ENCODE results near the gene TXNDC11.

TXNDC11 gene

DNA sequence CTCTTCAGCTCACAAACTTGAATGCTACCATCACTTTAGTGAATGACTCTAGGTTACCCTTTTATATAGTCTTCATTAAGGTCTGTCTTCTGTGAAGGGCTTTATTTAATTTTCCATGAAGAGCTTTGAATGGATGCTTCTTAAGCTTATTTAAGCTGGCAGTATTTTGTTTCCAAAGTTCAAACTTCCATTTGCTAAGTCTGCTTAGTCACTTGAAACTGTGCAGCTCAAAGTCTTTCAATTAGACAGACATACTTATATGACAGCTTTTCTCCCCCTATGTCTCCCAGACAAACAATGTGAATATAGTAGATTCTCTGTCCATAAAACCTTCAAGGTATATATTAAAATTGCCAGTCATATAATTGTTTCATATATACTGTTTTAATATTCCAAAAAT is 23.5 kb downstream of the TXNDC11 start:
- no peak for DNase-seq

- DNase-seq: no peak
These were observed 24.8 kb downstream of the TXNDC11 start for GRCh38 chr16:11717811-11718210.

GRCh38 chr16:11716336-11716735 is 26.3 kb downstream of the TXNDC11 start:
- DNase-seq: no peak

GRCh38 chr16:11715246-11715947 is 27.3 kb downstream of the TXNDC11 start:
- DNase-seq: no peak

DNA sequence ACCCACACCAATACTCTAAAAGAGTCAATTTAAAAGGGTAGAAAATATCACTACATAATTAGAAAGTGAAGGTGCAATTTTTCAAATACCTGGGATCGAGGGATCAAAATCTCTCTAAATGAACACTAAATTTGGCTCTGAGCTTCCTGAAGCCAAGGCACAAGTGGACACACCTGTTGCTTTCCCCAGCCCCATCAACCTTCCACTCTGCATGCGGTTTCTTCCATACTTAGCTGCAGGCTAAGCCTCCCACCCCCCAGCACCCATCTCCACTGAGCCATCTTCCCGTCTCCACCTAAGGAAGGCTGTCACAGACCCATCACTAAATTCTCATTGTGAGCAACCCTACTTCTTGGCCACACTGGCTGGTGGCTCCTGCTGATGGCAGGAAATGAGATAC is 30.5 kb downstream of the TXNDC11 start:
- DNase-seq: no peak

- DNase-seq: no peak
These were observed 31.0 kb downstream of the TXNDC11 start for GRCh38 chr16:11711662-11712061.

GRCh38 chr16:11708421-11708820 is 34.2 kb downstream of the TXNDC11 start:
- no peak for DNase-seq

GRCh38 chr16:11707679-11708197 is 34.9 kb downstream of the TXNDC11 start:
- DNase-seq: no peak

DNA sequence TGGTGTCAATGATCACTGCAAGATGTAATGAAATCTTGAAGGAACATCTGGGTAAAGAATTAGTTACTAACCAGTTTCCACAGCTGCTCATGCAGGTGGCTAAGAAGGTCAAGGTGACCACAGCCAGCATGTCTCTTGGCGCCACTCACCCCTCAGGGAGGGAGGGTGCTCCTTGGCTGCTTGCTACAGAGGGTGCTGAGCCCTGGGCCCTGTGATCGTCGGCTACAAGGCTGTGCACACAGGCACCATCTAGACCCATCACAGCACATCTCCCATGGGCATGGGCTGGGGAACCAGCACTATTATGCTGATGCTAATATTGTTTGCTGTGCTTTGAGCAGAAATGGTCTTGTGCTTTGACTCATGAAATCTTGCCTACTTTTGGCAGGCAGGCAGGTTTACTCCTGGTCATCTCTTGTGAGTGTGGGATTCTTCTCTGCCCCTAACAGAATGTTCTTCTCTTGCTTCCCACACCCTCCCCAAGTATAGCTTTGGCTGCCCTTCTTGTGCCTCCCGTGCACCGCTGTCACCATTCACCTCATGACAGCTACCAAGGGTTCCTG is 36.4 kb downstream of the TXNDC11 start:
- DNase-seq: no peak

- no peak for DNase-seq
These were observed 37.2 kb downstream of the TXNDC11 start for GRCh38 chr16:11705311-11706025.

GRCh38 chr16:11700264-11701029 is 42.2 kb downstream of the TXNDC11 start:
- DNase-seq: no peak

DNA sequence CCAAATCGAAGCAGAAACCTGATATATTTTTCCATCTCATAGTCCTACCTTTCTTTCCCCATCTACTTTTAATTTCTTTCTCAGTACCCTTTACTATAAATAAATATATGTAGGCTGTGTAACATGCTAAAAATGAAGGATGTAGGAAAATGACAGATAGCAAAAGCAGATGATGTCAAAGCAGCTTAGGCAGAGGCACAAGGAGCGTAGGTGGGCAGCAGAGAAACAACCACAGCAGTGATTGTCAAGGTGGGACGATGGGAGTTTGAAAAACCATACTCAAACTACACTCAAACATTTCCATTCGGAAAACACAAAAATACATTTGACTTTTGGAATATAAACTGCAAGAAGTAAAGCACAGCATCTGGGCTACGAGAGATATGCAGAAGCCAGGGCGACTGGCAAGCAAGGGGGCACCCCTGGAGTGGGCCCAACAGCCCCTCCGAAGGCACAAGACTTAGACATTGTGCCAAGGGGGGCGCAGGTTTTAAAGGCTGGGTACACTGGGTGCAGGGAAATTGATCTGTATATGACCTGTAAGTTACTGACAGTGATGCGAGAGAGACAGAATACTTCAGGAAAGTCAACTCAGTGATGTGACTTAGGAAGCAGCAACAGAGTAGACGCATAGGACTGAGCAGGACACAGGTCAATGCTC is 43.3 kb downstream of the TXNDC11 start:
- no peak for DNase-seq

DNA sequence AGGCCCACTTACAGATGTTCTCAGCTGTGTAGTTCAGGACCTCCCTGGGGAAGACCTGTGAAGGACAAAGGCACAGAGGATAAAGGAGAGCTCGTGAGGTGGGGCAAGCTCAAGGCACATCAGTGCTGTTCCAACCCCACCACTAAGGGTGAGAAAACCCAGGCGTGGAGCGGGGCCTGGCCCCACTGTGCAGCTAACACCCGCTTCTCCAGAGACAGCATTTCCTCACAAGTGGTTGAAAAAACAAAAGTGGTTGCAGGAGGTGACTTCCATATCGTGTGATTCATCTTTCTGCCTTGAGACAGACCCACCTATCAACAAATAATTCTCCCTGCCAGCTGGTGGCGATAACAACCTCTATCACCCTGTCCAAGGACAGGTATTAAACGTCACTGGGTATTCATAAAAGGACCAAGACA is 44.4 kb downstream of the TXNDC11 start:
- no peak for DNase-seq

DNA sequence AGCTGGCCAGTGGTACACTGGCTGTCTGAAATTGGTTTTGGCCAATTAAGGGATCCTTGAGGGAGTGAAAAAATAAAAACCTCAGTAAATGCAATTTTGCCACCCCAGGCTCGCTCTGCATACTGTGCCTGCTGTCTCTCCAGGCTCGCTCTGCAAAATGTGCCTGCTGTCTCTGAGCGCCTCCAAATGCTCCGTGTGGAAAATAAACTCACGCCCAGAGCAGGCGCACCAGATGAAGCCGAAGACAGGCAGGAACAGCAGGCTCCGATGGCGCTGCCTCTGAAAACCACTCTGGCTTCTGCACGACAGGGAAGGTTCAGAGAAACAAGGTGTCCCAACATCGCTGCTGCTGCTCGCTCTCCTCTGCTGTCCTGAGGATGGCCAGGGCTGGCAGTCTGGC is 45.3 kb downstream of the TXNDC11 start:
- no peak for DNase-seq

- no peak for DNase-seq
These were observed 46.2 kb downstream of the TXNDC11 start for GRCh38 chr16:11696266-11697012.

GRCh38 chr16:11692651-11693050 is 50.0 kb downstream of the TXNDC11 start:
- DNase-seq: no peak

- no peak for DNase-seq
These were observed 50.5 kb downstream of the TXNDC11 start for GRCh38 chr16:11692171-11692570.

- DNase-seq: no peak
These were observed 50.9 kb downstream of the TXNDC11 start for GRCh38 chr16:11691771-11692170.

DNA sequence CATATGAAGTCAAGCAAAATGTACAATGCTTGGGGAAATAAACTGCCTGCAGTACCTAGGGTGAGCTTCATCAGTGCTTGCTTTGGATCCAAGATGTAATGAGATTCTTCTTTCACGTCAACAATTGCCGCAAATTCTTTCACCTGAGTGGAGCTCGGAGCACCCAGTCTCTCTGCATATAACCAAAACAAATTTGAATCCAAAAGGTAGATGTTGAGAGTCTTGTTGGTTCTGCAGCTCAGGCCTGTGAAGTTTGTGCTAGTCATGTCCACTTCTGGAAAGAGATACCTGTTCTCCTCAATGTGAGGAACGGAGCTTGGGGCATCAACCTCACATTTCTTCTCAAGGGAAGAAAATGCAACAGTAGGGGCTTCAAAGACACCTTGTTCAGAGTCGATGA is 51.4 kb downstream of the TXNDC11 start:
- DNase-seq: no peak

DNA sequence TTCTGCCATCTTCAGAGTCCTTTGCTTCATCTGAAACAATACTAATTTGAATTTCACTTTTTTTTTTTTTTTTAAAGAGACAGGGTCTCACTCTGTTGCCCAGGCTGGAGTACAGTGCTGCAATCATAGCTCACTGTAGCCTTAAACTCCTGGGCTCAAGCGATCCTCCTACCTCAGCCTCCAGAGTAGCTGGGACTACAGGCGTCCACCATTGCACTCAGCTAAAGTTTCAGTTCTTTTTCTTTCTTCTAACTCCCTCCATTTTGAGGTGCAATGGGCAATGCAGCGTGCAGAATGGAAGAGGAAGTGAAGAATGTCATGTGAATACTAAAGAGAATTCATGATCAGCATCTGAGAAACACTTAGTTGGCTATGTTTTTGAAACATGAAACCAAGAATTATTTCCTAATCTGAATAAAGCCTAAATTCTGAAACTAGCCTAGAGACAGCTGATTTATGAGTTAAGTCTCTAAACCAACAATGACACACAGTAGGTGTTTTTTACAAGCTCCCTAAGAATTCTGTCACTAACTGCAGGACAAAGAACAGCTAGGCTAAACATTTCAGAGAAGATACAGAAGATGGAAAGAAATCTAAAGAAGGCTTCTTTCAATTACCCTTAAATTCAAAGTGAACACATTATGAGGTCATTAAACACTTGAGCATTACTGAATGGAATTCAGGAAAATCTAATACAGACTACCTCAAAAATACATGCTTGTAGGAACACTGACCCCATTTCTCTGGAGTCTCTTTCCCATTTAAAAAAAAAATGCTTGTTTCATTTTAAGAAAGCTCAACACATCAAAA is 53.4 kb downstream of the TXNDC11 start:
- no peak for DNase-seq

DNA sequence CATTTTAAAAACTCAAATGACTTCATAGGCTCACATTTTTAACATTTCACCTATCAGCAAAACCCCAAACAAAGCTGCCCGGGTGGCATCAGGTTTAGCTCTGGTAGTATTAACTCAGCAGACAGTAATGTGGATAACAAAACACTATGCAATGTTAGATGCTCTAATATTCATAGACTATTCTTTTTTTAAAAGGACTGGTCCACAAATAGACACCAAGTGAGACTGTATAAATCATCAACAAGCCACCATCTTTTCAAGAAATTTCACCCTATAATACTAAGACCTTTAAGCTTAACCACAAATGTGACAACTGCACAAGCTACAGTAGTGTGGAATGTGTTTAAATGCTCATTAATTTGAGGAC is 54.2 kb downstream of the TXNDC11 start:
- DNase-seq: no peak
